Colonic mucosa (tissue), 4 donors: ENCODE results near the gene ENOPH1. TPM values are rescaled to one million over a fixed set of nuclear protein-coding genes. Genes with fewer than 3 reads are reported as not detected.
"Not testable (repeated sequence)": the region's sequence is repeated elsewhere in the genome, so short reads cannot be mapped to it uniquely, and the experiment has no call there.

ENCODE experiments used
- DNase-seq: peaks from one replicate; pipeline ENCODE4 v3.0.0-alpha.2; 2020
- H3K27ac ChIP-seq: fragments of 200-600 bp; one replicate; pipeline ENCODE4 v1.8.0; 2021
- H3K27me3 ChIP-seq: fragments of 200-600 bp; one replicate; pipeline ENCODE4 v1.8.0; 2021
- H3K36me3 ChIP-seq: fragments of 200-600 bp; one replicate; pipeline ENCODE4 v1.8.0; 2021
- H3K4me1 ChIP-seq: fragments of 200-600 bp; one replicate; pipeline ENCODE4 v1.8.0; 2021; ENCODE audit warnings: mild to moderate bottlenecking
- H3K4me3 ChIP-seq: fragments of 200-600 bp; one replicate; pipeline ENCODE4 v1.8.0; 2021
- H3K9ac ChIP-seq, 2 donors: one replicate each; pipeline ENCODE4 v1.7.0; 2013; ENCODE audit warnings: control low read depth in 2 of 2, low read depth in 2 of 2, low read length in 2 of 2
- H3K9me3 ChIP-seq: fragments of 200-600 bp; one replicate; pipeline ENCODE4 v1.8.0; 2021
- intact Hi-C: fragments of 100-400 bp; cut with DNase I; formaldehyde crosslinking; loops from one replicate; pipeline ENCODE4 v1.14.1; 2022
- total RNA-seq, 2 donors: library from RNA; stranded (reverse); fragmentation: NEBNext Ultra II Directional in 1 of 2; extraction: Animal tissue kit (Norgen Biotek cat#: 25700) in 1 of 2; gene quantifications; one replicate each; pipeline ENCODE4 v1.2.1, GENCODE V29; 2021
- TF ChIP-seq, protein P1 (sequence below): fragments of 200-600 bp; IDR thresholded peaks from one replicate; pipeline ENCODE4 v1.8.0; 2022; ENCODE audit warnings: antibody characterized with exemption, mild to moderate bottlenecking
- donor health status: healthy.
- donor health status: DM: no; HTN: no; CAD: no.
- donor health status: DM: no; HTN: no; CAD: no.

ENOPH1 gene
- total RNA-seq, 2 donors from 2014 or later, result 19.9 to 38.5 TPM

DNA sequence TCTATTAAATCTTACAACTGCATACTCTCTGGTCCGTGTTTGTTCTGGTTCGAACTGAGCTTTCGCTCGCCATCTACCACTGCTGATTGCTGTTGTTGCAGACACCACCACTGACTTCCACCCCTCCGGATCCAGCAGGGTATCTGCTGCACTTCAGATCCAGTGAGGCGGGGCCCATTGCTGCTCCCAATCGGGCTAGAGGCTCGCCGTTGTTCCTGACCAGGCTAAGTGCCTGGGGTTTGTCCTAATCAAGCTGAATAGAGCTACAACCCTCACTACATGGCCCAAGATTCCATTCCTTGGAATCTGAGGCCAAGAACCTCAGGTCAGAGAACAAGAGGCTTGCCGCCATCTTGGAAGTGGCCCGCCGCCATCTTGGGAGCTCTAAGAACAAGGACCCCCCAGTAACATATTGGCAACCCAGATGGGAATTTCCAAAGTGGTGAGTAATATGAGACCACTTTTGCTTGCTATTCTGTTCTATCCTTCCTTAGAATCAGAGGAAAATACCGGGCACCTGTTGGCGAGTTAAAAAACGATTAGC is 43.3 kb downstream of the ENOPH1 start:
- no peaks in the 10 kb centered on the region for H3K27me3 ChIP-seq
- H3K4me3 ChIP-seq, result no peak overlapping the region
- H3K9ac ChIP-seq, result no peak overlapping the region
- TF ChIP-seq, protein P1, sequence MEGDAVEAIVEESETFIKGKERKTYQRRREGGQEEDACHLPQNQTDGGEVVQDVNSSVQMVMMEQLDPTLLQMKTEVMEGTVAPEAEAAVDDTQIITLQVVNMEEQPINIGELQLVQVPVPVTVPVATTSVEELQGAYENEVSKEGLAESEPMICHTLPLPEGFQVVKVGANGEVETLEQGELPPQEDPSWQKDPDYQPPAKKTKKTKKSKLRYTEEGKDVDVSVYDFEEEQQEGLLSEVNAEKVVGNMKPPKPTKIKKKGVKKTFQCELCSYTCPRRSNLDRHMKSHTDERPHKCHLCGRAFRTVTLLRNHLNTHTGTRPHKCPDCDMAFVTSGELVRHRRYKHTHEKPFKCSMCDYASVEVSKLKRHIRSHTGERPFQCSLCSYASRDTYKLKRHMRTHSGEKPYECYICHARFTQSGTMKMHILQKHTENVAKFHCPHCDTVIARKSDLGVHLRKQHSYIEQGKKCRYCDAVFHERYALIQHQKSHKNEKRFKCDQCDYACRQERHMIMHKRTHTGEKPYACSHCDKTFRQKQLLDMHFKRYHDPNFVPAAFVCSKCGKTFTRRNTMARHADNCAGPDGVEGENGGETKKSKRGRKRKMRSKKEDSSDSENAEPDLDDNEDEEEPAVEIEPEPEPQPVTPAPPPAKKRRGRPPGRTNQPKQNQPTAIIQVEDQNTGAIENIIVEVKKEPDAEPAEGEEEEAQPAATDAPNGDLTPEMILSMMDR, result no peak
- no peaks in the 10 kb centered on the region for H3K9me3 ChIP-seq
- no peaks in the 10 kb centered on the region for H3K4me1 ChIP-seq
- no peak for DNase-seq
- intact Hi-C loops, result no loop called here
- H3K36me3 ChIP-seq, result no peaks in the 10 kb centered on the region
- no peak overlapping the region for H3K27ac ChIP-seq

DNA sequence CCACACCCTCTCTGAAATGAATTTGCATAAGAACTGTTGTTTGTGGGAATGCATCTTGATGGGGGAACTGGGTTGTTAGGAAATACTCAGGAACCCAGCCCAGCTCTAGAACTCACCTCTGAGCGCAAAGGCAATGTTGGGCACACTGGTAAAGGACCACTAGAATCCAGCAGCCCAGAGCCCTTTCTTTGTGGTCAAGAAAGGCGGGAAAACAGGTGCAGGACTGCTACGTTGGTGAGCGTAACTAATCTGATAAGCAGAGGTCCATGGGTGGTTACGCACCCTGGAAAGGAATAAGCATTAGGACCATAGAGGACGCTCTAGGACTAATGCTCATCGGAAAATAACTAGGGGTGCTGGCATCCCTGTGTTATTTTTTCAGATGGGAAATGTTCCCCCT is 45.5 kb downstream of the ENOPH1 start:
- H3K36me3 ChIP-seq, H3K4me3 ChIP-seq, H3K4me1 ChIP-seq, H3K27ac ChIP-seq, DNase-seq, H3K9me3 ChIP-seq, intact Hi-C loops, H3K9ac ChIP-seq, H3K27me3 ChIP-seq: not testable (repeated sequence)

DNA sequence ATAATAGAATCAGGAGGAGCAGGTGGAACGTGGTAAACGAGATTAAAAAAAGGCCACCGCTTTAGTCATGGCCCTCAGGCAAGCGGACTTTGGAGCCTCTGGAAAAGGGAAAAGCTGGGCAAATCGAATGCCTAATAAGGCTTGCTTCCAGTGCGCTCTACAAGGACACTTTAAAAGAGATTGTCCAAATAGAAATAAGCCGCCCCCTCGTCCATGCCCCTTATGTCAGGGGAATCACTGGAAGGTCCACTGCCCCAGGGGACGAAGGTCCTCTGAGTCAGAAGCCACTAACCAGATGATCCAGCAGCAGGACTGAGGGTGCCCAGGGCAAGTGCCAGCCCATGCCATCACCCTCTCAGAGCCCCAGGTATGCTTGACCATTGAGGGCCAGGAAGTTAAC is 47.1 kb downstream of the ENOPH1 start:
- DNase-seq, H3K4me3 ChIP-seq, H3K4me1 ChIP-seq, H3K9ac ChIP-seq, intact Hi-C loops, H3K27ac ChIP-seq, H3K9me3 ChIP-seq, H3K27me3 ChIP-seq, H3K36me3 ChIP-seq: not testable (repeated sequence)

DNA sequence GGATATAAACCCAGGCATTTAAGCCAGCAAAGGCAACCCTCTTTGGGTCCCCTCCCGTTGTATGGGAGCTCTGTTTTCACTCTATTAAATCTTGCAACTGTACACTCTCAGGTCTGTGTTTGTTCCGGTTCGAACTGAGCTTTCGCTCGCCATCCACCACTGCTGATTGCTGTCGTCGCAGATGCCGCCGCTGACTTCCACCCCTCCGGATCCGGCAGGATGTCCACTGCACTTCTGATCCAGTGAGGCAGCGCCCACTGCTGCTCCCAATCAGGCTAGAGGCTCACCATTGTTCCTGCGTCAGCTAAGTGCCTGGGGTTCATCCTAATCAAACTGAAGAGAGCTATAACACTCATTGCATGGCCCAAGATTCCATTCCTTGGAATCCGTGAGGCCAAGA is 49.2 kb downstream of the ENOPH1 start:
- intact Hi-C loops, result no loop called here
- Histone ChIP-seq H3K27me3 (no peaks in the 10 kb centered on the region), H3K9ac (no peak overlapping the region), H3K9me3 (no peaks in the 10 kb centered on the region), H3K36me3 (no peaks in the 10 kb centered on the region), H3K4me3 (no peak overlapping the region), H3K27ac (no peak overlapping the region), H3K4me1 (no peaks in the 10 kb centered on the region)
- no peak for DNase-seq
- TF ChIP-seq, protein P1, result no peak

DNA sequence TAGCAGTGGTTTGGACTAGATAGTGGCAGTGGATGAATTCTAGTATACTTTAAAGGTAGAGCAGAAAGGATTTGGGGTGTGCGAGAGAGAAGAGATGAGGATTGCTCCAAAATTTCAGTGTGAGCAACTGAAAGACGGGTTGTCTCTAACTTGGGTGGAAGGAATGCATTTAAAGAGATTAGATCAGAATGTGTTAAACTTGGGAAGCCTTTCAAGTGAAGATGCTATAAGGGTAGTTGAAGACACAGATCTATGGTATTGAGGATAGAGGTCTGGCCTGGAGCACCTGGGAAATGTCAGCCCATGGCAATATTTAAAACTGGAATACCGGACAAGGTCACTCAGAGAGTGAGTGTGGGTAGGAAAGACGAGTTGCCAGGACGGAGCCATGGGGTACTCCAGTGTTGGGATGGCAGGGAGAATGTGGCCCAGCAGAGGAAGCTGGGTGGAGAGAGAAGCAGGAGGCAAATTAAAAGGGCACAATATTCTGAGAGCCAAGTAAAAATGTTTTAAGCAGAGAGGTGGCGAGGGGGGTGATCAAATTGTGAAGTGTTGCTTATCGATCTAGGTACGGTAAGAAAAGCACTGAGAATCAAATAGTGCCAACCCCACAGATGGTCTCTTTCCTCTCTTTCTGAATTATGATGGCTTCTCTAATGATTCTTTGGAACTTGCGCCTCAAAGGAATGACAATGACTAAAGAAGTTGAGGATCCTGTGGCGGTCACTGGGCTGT is 50.5 kb downstream of the ENOPH1 start:
- TF ChIP-seq, protein P1, result no peak
- Histone ChIP-seq H3K9me3 (no peaks in the 10 kb centered on the region), H3K4me3 (no peak overlapping the region), H3K4me1 (no peaks in the 10 kb centered on the region), H3K36me3 (no peaks in the 10 kb centered on the region), H3K9ac (no peak overlapping the region), H3K27me3 (no peaks in the 10 kb centered on the region), H3K27ac (no peak overlapping the region)
- intact Hi-C loops, result no loop called here
- no peak for DNase-seq

DNA sequence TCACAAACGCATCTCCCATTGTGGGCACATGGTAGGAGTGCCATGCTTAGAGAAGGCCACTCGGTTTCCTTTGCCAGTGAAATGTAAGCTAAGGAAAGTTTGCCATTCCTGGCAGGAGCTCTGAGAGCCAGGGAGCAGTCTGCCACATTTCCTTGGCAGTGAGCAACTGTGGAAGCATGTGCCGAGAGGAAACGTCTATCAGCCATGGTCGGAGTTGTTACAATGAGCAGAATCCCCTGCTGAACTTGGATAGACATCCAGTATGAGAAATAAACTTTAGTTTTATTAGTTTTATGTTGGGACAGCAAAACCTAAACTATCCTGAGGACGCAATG is 51.1 kb downstream of the ENOPH1 start:
- H3K36me3 ChIP-seq, result no peaks in the 10 kb centered on the region
- H3K27me3 ChIP-seq, result no peaks in the 10 kb centered on the region
- TF ChIP-seq, protein P1, result no peak
- intact Hi-C loops, result no loop called here
- no peaks in the 10 kb centered on the region for H3K4me1 ChIP-seq
- H3K9ac ChIP-seq, result no peak overlapping the region
- no peak overlapping the region for H3K4me3 ChIP-seq
- no peak for DNase-seq
- H3K27ac ChIP-seq, result no peak overlapping the region
- no peaks in the 10 kb centered on the region for H3K9me3 ChIP-seq
